HL-60 (cell line): Measurements from ENCODE around the gene OSBPL3.

Experiments
- POLR2AphosphoS5 ChIP-seq: IDR thresholded peaks from 2 replicates; pipeline ENCODE4 v1.6.1; 2012; ENCODE audit warnings: low read depth
- TF ChIP-seq, protein P1 (sequence below): IDR thresholded peaks from one replicate; pipeline ENCODE4 v1.5.1; 2011; ENCODE audit warnings: low read length, control low read depth, inconsistent platforms; ENCODE audit not compliant: insufficient read depth

DNA sequence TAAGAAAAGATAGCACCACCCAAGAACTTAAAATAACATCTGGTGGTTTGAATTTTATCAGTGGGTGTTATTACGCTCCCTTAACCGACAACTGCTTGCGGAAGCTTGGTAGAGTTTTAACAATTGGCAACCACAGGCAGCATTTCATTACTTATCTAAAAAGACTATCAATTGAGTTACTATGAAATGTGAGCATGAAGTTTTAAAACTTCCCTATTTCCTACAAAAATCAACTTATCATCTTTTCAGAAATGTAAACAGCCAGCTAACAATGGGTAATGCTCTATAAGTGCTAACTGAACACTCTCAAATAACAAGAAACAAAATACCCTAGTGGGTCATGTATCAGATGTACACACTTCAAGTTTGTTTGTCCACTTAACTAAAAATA lies 68.8 kb downstream of the OSBPL3 start:
- TF ChIP-seq, protein P1, sequence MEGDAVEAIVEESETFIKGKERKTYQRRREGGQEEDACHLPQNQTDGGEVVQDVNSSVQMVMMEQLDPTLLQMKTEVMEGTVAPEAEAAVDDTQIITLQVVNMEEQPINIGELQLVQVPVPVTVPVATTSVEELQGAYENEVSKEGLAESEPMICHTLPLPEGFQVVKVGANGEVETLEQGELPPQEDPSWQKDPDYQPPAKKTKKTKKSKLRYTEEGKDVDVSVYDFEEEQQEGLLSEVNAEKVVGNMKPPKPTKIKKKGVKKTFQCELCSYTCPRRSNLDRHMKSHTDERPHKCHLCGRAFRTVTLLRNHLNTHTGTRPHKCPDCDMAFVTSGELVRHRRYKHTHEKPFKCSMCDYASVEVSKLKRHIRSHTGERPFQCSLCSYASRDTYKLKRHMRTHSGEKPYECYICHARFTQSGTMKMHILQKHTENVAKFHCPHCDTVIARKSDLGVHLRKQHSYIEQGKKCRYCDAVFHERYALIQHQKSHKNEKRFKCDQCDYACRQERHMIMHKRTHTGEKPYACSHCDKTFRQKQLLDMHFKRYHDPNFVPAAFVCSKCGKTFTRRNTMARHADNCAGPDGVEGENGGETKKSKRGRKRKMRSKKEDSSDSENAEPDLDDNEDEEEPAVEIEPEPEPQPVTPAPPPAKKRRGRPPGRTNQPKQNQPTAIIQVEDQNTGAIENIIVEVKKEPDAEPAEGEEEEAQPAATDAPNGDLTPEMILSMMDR = no peak
- no peak for TF ChIP-seq POLR2AphosphoS5
